ENCODE results near the gene CDK14. TPM values are rescaled to one million over a fixed set of nuclear protein-coding genes. Genes with fewer than 3 reads are reported as not detected.

Gene CDK14
- total and polyA plus RNA-seq, 2 donors (not counting 3 experiments of a cell fraction or from before 2014, with no cell fraction given), result 5.5 to 34.2 TPM

DNA sequence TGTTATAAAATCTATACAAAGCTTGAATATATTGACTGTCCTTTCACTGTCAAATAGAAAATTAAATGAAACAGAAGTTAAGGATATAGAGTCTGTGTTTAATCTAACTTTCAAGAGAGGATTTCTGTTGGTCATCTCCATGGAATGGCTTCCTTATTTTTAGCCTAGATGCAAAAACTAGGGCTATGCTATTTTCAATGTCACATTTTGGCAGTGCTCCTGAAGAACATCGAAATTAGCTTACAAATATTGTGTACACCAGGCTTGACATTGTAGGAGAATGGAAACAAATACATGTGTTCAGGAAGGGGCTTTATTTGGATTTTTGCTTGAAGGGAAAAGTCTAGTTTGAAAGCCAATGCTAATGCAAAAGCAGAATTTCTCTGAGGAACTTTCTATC, 295.4 kb downstream of the CDK14 start:
- no peaks in the 10 kb centered on the region for H3K79me2 ChIP-seq (ENCODE audit: control insufficient read depth, insufficient read depth, low read length)
- no peak for DNase-seq (ENCODE audit: low read depth, low spot score)
- no peaks in the 10 kb centered on the region for H3K9me1 ChIP-seq (replicated peaks; ENCODE audit: control insufficient read depth, extremely low read depth, insufficient read depth, low read length)
- BruUV-seq (replicated peaks), result no TSS peak
- H3K36me3 ChIP-seq (ENCODE audit: control insufficient read depth in 2 of 2, extremely low read depth in 1 of 2, insufficient read depth in 2 of 2, low read length in 2 of 2), result no peaks in the 10 kb centered on the region
- no peaks in the 10 kb centered on the region for H3K9me3 ChIP-seq (replicated peaks; ENCODE audit: control insufficient read depth, insufficient read depth, low read length)
- intact Hi-C loops (cut with micrococcal nuclease), result no loop called here
- H3K27me3 ChIP-seq (ENCODE audit: control insufficient read depth in 2 of 2, insufficient read depth in 2 of 2, low read length in 2 of 2), result no peaks in the 10 kb centered on the region
- POLR2A ChIA-PET, result no interaction called here
- no peak for TF ChIP-seq POLR2A (IDR thresholded peaks at IDR 0.05; ENCODE audit: low read depth, low read length)
- TF ChIP-seq, protein P1, sequence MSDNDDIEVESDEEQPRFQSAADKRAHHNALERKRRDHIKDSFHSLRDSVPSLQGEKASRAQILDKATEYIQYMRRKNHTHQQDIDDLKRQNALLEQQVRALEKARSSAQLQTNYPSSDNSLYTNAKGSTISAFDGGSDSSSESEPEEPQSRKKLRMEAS (IDR thresholded peaks at IDR 0.05; ENCODE audit: insufficient read depth, insufficient read length), result no peak
- TF ChIP-seq MYC (IDR thresholded peaks at IDR 0.05; ENCODE audit: low read depth, low read length), result no peak
- no peak for TF ChIP-seq FOS (IDR thresholded peaks at IDR 0.05; ENCODE audit: borderline replicate concordance, insufficient read depth, low read length)
- no peak for TF ChIP-seq EZH2 (IDR thresholded peaks at IDR 0.05; ENCODE audit: borderline replicate concordance, low read depth, low read length, severe bottlenecking)
- TF ChIP-seq JUN (IDR thresholded peaks at IDR 0.05; ENCODE audit: borderline replicate concordance, insufficient read depth, insufficient read length, low read depth), result no peak
- H3K9ac ChIP-seq (replicated peaks; ENCODE audit: extremely low read depth, insufficient read depth, low read length), result no peak overlapping the region
- no peak overlapping the region for H3K4me2 ChIP-seq (ENCODE audit: insufficient read depth, low read length)
- H3K4me3 ChIP-seq (replicated peaks in 1 of 3; ENCODE audit: insufficient read depth in 1 of 3, low read depth in 1 of 3, low read length in 3 of 3), result no peak overlapping the region
- H4K20me1 ChIP-seq (replicated peaks; ENCODE audit: control insufficient read depth, extremely low read depth, insufficient read depth, low read length), result no peaks in the 10 kb centered on the region
- no peak overlapping the region for H3K27ac ChIP-seq (ENCODE audit: insufficient read depth, low read depth, low read length)
- no peak for FAIRE-seq
- no peaks in the 10 kb centered on the region for H3K4me1 ChIP-seq (ENCODE audit: control insufficient read depth, extremely low read depth, insufficient read depth, low read length)
- CTCF ChIA-PET, result no interaction called here
- H2AFZ ChIP-seq (ENCODE audit: low read depth, low read length), result no peak overlapping the region
- dilution Hi-C loops (cut with MboI; ENCODE audit: extremely low pct_ligation_motif_present, low sequenced_read_pairs), result no loop called here

- DNase-seq (ENCODE audit: low read depth, low spot score) (no peak), FAIRE-seq (no peak)
- dilution Hi-C loops (cut with MboI; ENCODE audit: extremely low pct_ligation_motif_present, low sequenced_read_pairs) (no loop called here), intact Hi-C loops (cut with micrococcal nuclease) (no loop called here)
- Histone ChIP-seq H3K9me3 (replicated peaks; ENCODE audit: control insufficient read depth, insufficient read depth, low read length) (no peaks in the 10 kb centered on the region), H3K79me2 (ENCODE audit: control insufficient read depth, insufficient read depth, low read length) (no peaks in the 10 kb centered on the region), H3K27ac (ENCODE audit: insufficient read depth, low read depth, low read length) (no peak overlapping the region), H3K9ac (replicated peaks; ENCODE audit: extremely low read depth, insufficient read depth, low read length) (no peak overlapping the region), H3K36me3 (ENCODE audit: control insufficient read depth in 2 of 2, extremely low read depth in 1 of 2, insufficient read depth in 2 of 2, low read length in 2 of 2) (no peaks in the 10 kb centered on the region), H3K4me2 (ENCODE audit: insufficient read depth, low read length) (no peak overlapping the region), H2AFZ (ENCODE audit: low read depth, low read length) (no peak overlapping the region), H3K4me1 (ENCODE audit: control insufficient read depth, extremely low read depth, insufficient read depth, low read length) (no peaks in the 10 kb centered on the region), H3K27me3 (ENCODE audit: control insufficient read depth in 2 of 2, insufficient read depth in 2 of 2, low read length in 2 of 2) (no peaks in the 10 kb centered on the region), H3K4me3 (replicated peaks in 1 of 3; ENCODE audit: insufficient read depth in 1 of 3, low read depth in 1 of 3, low read length in 3 of 3) (no peak overlapping the region), H3K9me1 (replicated peaks; ENCODE audit: control insufficient read depth, extremely low read depth, insufficient read depth, low read length) (no peaks in the 10 kb centered on the region), H4K20me1 (replicated peaks; ENCODE audit: control insufficient read depth, extremely low read depth, insufficient read depth, low read length) (no peaks in the 10 kb centered on the region)
- POLR2A ChIA-PET, result no interaction called here
- TF ChIP-seq, protein P1 (IDR thresholded peaks at IDR 0.05; ENCODE audit: insufficient read depth, insufficient read length), result no peak
- no peak for TF ChIP-seq EZH2 (IDR thresholded peaks at IDR 0.05; ENCODE audit: borderline replicate concordance, low read depth, low read length, severe bottlenecking)
- TF ChIP-seq POLR2AphosphoS5 (IDR thresholded peaks at IDR 0.05; ENCODE audit: insufficient read depth, low read depth, low read length), result no peak
- TF ChIP-seq, protein P2, sequence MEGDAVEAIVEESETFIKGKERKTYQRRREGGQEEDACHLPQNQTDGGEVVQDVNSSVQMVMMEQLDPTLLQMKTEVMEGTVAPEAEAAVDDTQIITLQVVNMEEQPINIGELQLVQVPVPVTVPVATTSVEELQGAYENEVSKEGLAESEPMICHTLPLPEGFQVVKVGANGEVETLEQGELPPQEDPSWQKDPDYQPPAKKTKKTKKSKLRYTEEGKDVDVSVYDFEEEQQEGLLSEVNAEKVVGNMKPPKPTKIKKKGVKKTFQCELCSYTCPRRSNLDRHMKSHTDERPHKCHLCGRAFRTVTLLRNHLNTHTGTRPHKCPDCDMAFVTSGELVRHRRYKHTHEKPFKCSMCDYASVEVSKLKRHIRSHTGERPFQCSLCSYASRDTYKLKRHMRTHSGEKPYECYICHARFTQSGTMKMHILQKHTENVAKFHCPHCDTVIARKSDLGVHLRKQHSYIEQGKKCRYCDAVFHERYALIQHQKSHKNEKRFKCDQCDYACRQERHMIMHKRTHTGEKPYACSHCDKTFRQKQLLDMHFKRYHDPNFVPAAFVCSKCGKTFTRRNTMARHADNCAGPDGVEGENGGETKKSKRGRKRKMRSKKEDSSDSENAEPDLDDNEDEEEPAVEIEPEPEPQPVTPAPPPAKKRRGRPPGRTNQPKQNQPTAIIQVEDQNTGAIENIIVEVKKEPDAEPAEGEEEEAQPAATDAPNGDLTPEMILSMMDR (IDR thresholded peaks at IDR 0.05; ENCODE audit: extremely low read depth in 1 of 2, insufficient read depth in 1 of 2, low read depth in 1 of 2, low read length in 2 of 2), result no peak
- peak; percentile 7 for TF ChIP-seq FOS (IDR thresholded peaks at IDR 0.05; ENCODE audit: borderline replicate concordance, insufficient read depth, low read length)
- BruUV-seq (replicated peaks), result no TSS peak
- CTCF ChIA-PET, result no interaction called here
Measured at GRCh38 chr7:90892213-90892612, 296.1 kb downstream of the CDK14 start.
